ENCODE results near the gene NCKAP5.
"Not testable (repeated sequence)": the region's sequence is repeated elsewhere in the genome, so short reads cannot be mapped to it uniquely, and the experiment has no call there.

The NCKAP5 gene

DNA sequence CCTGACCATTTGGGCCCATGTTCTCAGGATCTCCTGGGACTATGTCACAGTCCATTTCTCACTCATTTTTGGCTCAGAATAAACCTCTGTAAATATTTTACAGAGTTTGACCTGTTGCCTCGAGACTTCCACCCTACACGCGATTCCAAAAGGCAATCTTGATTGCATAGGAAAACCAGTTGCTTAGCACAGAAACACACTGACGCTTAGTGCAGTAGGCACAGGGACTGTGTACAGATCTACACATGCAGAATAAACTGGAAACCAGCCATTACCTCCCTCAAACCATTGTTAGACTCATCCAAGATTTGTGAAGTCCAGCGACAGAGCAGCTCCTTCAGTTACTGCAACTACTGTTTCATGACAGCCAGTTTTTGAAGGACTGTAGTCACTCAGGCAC, 73.0 kb downstream of the NCKAP5 start:
- DNase-seq = no peak

DNA sequence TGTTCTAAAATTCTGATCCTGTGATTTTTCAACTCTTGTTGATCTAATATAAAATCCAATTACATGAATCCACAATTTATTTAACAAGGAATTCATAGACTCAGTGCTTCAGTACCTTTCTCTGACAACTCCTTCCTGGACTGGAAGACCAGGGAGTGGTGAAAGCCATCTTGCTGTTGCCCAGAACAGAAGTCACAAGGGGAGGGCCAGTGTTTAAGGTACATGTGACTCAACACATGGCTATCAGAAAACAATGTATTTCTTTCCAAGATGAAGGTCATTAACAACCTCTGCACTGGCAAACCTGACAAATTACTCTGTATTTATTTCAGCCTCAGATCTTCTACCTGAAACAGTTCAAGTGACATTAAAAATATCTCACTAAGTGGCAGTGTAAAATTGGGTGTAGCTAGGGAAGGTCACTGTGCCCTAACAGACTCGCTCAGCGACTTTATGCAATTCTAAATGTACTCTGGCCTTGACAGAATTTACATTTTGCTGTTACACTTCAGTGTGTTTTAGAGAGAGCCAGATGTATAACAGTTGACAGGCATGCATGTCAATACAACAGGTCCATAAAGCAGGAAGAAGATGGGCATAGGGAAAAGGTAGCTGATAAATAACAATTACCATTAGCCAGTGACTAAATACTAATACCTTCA, 75.4 kb downstream of the NCKAP5 start:
- no peak for DNase-seq

DNA sequence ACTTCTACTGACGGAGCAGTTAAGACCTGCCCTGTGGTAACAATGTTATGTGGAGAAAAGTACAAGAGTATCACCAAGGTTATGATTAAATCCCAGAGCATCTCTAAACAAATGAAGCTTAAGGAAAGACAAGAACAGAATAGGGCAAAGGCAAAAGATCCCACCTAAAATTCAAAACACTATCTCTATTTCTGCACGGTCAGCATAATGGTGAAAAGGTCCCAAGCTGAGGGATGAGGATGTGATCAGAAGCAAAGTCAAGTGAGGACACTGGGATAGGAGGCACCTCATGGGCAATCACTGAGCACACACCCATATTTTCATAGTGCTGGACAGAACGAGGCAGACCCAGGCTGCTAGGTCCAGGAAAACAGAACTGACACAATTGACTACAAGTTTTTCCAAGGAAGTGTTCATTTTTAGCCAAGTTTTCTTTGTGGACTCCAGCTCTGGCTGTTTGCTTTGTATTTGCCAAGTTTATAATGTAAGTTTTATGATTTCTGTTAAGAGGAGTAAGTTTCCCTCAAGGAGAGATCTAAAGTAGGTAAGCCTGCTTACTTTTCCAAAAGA, 77.8 kb downstream of the NCKAP5 start:
- no peak for DNase-seq

DNA sequence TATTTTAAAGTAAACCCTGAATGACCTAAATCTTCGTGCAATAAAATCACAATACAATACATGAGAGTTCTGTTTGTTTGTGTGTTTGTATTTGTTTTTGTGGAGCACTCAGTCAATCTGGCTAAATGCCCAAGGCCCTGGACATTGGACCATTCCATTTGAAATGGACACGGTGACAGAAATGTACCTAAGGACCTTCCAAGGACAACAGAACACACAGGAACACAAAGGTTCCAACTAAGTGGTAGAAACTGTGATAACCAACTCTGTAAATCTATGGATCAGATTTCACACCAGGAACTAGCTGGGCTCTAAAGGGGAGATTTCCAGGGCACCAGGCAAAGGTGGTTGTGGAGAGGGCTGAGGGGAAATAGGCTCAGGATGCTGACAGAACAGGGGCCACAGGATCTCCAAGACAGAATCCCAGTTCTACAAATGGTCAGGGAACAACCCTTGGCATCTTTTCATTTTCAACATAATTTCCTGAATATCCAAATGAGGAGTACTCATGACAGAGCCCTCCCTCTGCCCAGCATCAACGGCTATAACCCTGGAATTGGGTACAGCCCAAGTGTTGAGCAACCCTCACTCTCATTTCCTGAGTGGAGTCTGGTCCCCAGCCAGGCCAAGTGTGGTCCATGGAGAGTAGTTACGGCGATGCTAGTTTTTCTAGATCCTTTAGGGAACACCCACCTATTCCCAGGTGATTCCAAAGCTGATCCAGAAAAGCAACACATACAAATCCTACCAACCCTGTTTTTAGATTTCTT, 78.4 kb downstream of the NCKAP5 start:
- no peak for DNase-seq

DNA sequence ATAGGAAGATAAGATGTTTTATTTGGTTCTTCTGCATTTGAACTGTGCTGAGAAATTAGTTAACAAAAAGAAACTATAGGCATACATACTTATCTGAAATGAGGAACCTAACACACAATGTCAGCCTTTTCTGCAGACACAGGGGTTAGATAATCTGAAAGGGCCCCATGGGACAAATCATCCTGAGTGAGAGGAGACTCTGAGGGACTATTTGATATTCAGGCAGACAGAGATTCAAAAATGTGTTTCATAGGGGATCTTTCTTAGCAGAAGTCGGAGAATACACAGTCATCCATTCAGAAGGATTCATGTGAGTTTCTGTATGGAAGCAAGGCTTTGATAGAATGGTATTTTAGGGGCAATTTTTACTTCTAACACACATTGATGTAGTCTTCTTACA, 79.1 kb downstream of the NCKAP5 start:
- no peak for DNase-seq

DNA sequence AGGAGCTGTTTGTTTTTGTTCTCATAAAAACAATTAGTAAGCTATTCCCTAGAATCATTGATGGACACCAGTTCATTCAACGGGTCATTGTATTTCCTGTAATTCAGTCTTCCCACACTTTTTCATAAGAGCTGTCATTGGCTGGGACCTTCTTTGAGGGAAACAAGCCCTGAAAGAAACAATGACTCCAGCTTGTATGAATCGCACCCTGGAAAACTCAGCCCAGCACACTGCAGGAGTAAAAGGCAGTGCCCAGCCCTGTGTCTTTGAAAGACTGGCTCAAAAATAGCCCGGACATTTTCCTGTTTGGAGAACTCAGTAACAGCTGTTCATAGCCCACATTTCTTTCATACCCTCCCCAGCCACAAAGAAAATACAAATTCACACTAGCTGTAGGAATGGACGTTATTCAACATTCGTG, 81.5 kb downstream of the NCKAP5 start:
- DNase-seq = no peak

DNA sequence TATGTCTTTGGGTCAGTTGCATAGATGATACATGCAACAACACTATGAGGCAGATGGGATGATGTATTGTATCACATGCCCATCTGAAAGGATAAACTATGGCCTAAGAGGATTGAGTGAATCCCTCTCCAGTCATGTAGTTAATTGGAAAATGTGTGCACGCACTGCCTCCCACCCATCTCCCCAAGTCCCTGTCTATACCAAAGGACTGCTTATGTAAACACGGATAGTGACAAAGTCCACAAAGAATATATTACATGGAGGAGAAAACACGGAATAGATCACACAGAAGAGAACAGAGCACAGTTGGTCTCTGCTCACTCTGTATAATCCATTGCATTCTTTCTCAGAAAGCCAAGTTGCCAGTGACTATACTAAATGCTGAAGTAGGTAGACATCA, 82.4 kb downstream of the NCKAP5 start:
- no peak for DNase-seq

DNA sequence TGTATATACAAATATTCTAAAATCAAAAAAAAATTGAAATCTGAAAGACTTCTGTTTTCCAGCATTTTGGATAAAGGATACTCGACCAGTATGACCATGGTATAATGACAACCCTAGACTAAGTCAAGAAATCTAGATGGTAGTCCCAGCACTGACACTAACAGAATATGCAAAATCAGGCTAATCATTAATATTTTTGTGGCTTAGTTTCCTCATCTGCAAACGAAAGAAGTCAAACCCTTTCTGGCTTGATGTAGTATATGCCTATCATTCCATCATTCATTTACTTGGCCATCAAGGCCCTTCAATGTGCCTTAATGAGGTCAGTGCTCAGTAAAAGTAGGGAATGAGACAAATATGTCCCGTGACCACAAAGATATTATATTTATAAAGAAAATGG, 83.5 kb downstream of the NCKAP5 start:
- no peak for DNase-seq

DNA sequence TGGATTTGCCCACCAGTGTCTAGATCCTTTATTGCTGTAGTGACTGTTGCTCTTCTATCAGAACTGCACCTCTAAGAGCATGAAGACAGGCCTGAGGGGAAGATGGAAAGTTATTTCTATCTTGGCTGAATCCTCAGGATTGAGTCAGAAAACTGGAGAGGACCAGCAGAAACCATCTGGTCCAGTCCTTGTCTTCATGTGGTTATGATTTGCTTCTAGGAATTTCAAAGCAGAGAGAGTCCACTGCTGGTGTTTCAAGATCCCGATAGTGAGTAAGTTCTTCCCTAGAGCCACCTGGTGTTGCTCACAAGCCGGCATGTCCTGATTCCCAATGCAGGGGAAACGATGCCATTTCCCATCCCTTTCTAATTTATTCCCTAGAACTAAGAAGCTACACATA, 84.2 kb downstream of the NCKAP5 start:
- DNase-seq = no peak

DNA sequence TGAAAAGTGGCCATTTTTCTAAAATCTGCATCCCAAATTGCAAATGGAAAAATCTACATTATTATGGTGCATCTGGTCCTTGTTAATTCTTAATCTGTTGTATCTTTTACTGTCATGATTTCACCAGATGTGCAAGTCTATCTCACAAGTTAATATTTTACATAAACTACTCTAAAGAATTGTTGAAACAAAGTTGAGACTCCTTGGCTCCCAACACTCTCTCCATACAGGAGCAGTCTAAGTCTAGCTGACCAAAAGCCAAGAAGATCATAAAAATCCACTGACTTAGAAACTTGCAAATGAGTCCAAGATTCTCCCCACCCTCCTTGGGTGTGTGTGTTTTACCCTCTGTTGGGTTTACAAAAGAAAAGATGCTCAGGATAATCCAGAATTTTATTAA, 85.1 kb downstream of the NCKAP5 start:
- no peak for DNase-seq

DNA sequence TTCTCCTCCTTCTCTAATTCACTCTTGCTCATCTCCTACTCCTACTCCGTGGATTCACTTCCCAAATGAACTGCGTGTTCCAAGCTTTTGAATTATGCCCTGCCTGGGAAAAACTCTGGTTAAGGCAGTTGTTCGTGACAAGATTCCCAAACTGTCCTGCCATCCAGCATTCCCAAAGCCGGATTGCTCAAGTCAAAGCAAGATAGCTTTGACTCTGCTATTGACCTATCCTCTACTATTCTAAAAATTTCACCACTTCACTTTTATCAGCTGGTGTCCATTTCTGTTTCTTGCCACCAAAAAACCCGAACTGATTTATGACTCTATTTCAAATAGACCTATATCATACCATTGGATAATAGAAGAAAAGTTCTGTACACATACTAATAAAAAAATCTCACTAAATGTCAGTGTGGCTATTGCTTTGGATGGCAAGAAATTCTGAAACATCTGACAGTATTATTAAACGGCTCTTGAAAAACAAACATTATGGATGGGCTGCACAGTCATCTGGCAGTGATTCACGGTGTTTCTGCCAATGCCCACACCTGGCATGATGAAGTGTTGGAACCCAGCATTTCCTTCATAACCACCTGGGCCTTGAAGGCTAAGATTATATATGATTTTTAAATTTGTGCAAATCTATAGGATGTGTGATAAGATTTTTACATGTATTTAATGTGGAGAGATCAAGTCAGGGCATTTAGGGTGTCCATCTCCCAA, 87.4 kb downstream of the NCKAP5 start:
- DNase-seq = no peak

DNA sequence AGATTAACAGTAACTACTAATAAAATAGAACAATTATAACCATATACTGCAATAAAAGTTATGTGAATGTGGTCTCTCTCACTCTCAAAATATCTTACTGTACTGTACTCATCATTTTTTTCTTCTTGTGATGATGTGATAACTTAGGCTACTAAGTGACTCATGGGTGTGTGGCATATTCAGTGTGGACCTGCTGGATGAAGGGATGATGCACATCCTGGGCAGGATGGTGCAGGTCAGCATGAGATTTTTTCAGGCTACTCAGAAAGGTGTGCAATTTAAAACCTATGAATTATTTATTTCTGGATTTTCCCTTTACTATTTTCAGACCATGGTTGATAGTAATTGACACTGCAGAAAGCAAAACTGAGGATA, 90.7 kb downstream of the NCKAP5 start:
- no peak for DNase-seq

DNA sequence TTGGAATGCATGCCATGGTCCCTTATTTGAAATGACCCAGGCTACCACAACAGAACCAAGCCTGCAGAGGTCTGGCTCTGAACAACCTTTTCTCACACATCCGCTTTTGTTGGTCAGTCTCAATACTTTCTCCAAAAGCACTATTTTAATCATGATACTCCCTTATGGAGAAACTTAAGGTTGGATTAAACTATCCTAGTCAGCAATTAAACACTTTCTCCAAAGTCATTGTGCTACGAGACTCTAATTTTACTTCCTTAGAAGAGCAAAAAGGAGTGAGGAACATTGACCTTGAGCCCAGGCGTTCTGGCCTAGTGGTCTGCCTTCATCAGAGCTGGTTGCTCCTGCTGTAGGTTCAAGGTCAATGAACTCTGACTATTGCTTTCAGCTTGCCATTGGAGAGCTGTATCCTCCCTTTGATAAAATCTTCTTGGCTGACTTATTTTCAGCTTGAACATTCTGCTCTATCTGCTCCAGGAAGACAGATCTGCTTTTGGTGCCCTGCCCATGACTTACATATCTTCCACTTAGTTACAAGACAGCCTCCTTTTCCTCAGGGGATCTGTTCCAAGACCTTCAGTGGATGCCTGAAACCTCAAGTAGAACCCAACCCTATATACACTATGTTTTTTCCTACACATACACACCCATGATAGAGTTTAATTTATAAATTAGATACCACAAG, 91.2 kb downstream of the NCKAP5 start:
- no peak for DNase-seq

DNA sequence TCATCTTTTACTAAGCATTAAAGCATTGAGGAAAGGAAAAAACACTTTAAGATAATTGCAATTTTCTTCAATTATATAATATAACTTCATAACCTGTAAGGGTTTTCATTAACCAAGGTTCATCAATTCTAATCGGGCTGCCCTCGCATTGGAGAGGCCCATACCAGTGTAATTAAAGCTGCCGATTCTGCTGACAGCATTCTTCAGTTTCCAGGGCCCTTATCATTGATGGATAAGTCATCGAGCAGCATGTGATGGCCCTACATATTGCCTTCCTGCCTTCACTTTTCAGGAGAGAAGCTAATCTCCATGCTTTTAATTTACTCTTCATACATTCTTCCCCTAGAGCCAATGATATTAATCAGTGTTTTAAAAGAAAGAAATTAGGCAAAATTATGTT, 92.0 kb downstream of the NCKAP5 start:
- DNase-seq = no peak

DNA sequence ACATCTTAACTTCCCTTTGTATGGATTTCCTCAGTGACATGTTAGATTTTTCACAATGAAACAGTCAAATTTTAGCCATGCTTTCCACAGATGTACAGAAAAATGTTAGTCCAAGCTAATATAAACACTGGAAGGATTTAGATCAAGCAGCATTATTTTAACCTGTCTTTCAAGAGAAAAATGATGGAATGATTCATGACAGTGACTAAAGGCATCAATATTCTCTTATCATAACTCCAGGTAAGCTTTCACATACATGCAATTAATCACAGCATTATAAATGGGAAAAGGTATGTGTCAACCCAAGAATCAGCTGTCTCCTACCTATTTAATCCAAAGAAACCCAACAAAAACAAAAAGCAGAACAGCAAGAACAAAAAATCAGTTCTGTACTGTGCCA, 92.7 kb downstream of the NCKAP5 start:
- no peak for DNase-seq

DNA sequence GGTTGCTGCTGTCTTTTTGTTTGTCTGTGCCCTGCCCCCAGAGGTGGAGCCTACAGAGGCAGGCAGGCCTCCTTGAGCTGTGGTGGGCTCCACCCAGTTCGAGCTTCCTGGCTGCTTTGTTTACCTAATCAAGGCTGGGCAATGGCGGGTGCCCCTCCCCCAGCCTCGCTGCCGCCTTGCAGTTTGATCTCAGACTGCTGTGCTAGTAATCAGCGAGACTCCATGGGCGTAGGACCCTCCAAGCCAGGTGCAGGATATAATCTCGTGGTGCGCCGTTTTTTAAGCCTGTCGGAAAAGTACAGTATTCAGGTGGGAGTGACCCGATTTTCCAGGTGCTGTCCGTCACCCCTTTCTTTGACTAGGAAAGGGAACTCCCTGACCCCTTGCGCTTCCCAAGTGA, 97.8 kb downstream of the NCKAP5 start:
- not testable (repeated sequence) for DNase-seq

DNA sequence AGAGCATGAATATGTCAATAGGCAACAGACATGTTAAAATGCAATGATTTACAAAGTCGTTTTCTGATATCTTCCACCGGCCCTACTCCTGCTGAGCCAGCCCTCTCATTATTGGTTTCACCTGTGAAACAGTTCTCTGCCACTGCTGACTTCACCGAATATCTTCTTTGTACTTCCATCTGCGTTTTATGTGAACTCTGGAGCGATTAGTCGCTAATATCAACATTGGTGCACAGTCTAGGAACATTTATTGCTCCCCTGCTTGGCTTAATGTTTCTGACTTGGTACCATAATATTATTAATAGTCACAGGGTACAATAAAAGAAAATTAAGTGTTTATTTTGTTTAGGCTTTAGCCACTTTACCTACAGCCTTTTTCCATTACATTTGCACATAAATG, 105.5 kb downstream of the NCKAP5 start:
- DNase-seq = no peak

DNA sequence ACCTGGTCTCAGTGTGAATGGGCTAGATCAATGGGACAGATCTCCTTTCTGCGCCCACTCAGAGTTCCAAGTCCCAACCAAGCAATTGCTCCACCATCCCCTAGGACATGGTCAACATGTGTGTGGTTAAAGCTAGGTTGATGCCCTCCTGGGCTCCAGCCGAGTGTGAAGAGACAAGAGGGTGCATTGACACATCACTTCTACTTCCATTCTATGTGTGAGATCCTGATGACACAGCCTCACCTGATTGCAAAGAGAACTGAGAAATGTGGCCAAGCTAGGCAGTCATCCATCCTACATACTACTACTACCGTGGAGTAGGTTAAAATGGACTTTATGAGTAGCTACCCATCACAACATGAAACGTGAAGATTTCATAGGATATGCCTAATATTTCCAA, 106.8 kb downstream of the NCKAP5 start:
- no peak for DNase-seq

DNA sequence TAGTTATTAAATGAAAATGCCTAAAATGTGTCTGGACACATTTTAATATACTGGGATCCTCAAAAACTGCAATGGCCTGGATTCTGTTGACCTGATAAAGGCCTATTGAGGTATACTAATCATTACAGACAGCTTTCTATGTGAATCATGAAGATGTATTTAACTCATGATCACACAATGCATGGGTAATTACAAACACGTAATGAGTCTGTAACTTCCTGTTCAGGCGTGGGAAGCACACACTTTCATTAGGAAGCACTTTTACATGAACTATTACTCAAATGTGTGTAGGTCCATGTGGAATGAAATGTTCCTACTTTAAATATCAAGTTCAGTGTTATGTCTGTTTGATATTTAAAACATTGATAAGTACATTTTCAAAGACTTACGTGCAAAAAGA, 108.7 kb downstream of the NCKAP5 start:
- DNase-seq = no peak

DNA sequence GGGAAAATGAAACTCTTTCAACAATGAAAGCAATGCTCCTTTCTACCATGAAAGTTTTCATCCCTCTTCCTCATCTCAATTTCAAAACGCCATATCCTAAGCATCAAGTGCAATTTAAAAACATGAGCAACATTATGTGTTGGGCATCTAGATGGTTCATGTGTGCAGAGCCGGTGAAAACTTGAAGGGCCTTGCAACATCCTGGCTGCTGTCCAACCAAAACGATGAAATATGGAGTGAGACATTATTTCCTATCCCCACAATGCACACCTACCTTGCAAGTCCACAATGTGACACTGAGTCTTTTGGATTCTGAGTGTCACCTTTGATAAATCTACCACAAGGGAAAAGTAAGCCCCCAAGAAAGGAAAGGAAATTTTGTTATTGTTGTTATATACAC, 110.0 kb downstream of the NCKAP5 start:
- no peak for DNase-seq

DNA sequence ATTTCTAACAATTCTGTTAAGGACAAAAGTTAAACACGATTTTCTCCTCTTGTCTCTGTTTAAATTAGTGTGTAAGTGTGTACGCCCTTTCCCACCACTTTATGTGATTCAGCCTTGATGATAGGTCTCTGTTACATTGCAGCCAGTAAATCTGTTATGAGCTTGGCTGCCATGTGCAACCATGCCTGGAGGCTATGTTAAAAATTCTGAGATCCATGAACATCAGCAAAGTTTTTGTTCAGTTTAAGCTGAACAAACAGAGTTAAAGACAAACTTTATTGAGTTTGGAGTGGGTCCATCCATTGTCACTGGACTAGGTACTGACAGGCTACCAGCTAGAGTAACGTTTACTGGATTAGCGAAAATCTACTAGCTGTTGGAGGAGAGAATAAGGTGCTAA, 110.4 kb downstream of the NCKAP5 start:
- DNase-seq = no peak

DNA sequence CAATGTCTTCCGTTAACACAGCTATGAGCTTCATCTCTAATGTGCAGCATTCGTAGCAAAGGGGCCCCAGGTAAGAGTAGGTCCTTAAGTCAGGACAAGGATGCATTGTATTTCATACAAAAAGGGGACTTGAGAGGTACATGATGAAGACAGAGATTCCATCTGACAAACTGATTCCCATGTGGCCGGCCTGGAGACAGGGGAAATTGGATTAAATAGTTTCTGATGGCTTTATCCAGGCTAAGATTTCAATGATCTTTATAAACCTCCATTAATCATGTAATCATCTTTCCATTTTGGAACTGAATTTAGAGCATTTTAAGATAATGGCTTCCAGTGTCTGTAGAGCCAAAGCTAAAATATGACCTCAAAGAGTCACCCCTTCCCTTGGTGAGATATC, 111.3 kb downstream of the NCKAP5 start:
- DNase-seq = no peak

DNA sequence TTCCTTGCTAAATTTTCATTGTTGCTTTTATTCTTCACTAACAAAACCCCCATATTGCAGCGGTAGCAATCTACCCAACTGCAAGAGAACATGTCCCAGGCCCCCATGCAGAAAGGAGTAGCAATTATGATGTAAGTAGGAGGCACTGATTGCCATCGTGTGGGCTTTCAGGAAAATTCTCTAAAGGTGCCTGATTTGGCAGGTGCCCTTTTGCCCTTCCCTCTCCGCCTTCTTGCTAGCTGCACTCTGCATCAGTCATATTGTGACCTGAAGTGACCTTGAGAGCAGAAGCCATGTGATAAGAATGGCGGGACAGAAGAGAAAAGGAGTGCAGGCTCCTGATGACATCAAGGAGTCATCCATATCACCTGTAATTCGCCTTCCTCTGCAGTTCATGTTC, 112.1 kb downstream of the NCKAP5 start:
- no peak for DNase-seq

All from activated CD4-positive, alpha-beta T cell treated with anti-CD3 and anti-CD28 coated beads, Interleukin-2, amount 50 U/mL, for 4 hours (primary cell).